Mesendoderm (in vitro differentiated cells): ENCODE data around the gene EMP2.
"Not testable (repeated sequence)": the region's sequence is repeated elsewhere in the genome, so short reads cannot be mapped to it uniquely, and the experiment has no call there.

Experiments
- DNase-seq: peaks from one replicate; pipeline ENCODE4 v3.0.0; 2013
- H2AK5ac ChIP-seq: 2 replicates; pipeline ENCODE4 v1.6.1; 2013; ENCODE audit warnings: low read length, inconsistent platforms
- H2BK120ac ChIP-seq: 2 replicates; pipeline ENCODE4 v1.6.1; 2013; ENCODE audit warnings: low read depth, mild to moderate bottlenecking, low read length, moderate library complexity, mixed read lengths
- H2BK15ac ChIP-seq: replicated peaks from 2 replicates; pipeline ENCODE4 v1.6.1; 2013; ENCODE audit warnings: low read depth, mild to moderate bottlenecking, moderate library complexity
- H2BK5ac ChIP-seq: 2 replicates; pipeline ENCODE4 v1.6.1; 2013; ENCODE audit warnings: low read length, inconsistent platforms
- H3K18ac ChIP-seq: 2 replicates; pipeline ENCODE4 v1.6.1; 2013; ENCODE audit warnings: mild to moderate bottlenecking, low read length, mixed read lengths
- H3K23ac ChIP-seq: one replicate; pipeline ENCODE4 v1.6.1; 2013; ENCODE audit warnings: low read length
- H3K27ac ChIP-seq: 2 replicates; pipeline ENCODE4 v1.5.1; 2013; ENCODE audit warnings: low read depth, mild to moderate bottlenecking, inconsistent platforms, low read length, moderate library complexity
- H3K27me3 ChIP-seq: 2 replicates; pipeline ENCODE4 v1.6.1; 2013; ENCODE audit warnings: low read length, control low read depth, mild to moderate bottlenecking, inconsistent platforms; ENCODE audit not compliant: insufficient read depth, poor library complexity
- H3K36me3 ChIP-seq: 2 replicates; pipeline ENCODE4 v1.6.1; 2013; ENCODE audit warnings: low read length, inconsistent platforms; ENCODE audit not compliant: control insufficient read depth, insufficient read depth
- H3K4ac ChIP-seq: one replicate; pipeline ENCODE4 v1.6.1; 2013; ENCODE audit warnings: low read depth, mild to moderate bottlenecking, low read length, moderate library complexity
- H3K4me1 ChIP-seq: 2 replicates; pipeline ENCODE4 v1.6.1; 2013; ENCODE audit warnings: low read depth, low read length, inconsistent platforms; ENCODE audit not compliant: control insufficient read depth
- H3K4me2 ChIP-seq: 2 replicates; pipeline ENCODE4 v1.6.1; 2013; ENCODE audit warnings: low read length
- H3K4me3 ChIP-seq: 2 replicates; pipeline ENCODE4 v1.5.1; 2013; ENCODE audit warnings: mild to moderate bottlenecking, low read length
- H3K56ac ChIP-seq: one replicate; pipeline ENCODE4 v1.6.1; 2013; ENCODE audit warnings: low read length
- H3K79me1 ChIP-seq: 2 replicates; pipeline ENCODE4 v1.6.1; 2013; ENCODE audit warnings: low read length, inconsistent platforms
- H3K79me2 ChIP-seq: 2 replicates; pipeline ENCODE4 v1.6.1; 2013; ENCODE audit warnings: mild to moderate bottlenecking, low read length; ENCODE audit not compliant: control insufficient read depth, insufficient read depth
- H3K9ac ChIP-seq: 2 replicates; pipeline ENCODE4 v1.6.1; 2013; ENCODE audit warnings: low read length, inconsistent platforms
- H4K5ac ChIP-seq: one replicate; pipeline ENCODE4 v1.6.1; 2013; ENCODE audit warnings: low read length
- H4K8ac ChIP-seq: one replicate; pipeline ENCODE4 v1.6.1; 2013; ENCODE audit warnings: low read depth, mild to moderate bottlenecking, control low read depth, low read length, moderate library complexity
- WGBS: extraction: QIAGEN DNeasy Blood & Tissue Kit; methylation state at CpG from one replicate; pipeline ENCODE4 v1.1.7; 2013; ENCODE audit warnings: low lambda C conversion rate, missing lambda C conversion rate; ENCODE audit not compliant: insufficient coverage; ENCODE audit errors: extremely low coverage; 5-methylcytosine and 5-hydroxymethylcytosine counted together

Gene EMP2

GRCh38 chr16:10509534-10510025 lies 70.8 kb downstream of the EMP2 start:
- H3K23ac ChIP-seq: no peak overlapping the region

GRCh38 chr16:10505286-10505685 lies 75.1 kb downstream of the EMP2 start:
- not testable (repeated sequence) for H4K5ac ChIP-seq, H4K8ac ChIP-seq, H3K23ac ChIP-seq, H3K4me3 ChIP-seq, H3K4me2 ChIP-seq, H2AK5ac ChIP-seq, H2BK15ac ChIP-seq, H3K79me2 ChIP-seq, H3K79me1 ChIP-seq, H3K27me3 ChIP-seq, H3K9ac ChIP-seq, H3K4me1 ChIP-seq, H3K36me3 ChIP-seq
- DNase-seq: peak; percentile 64
- H3K27ac ChIP-seq: peak overlapping the region; percentile 87
- H2BK5ac ChIP-seq: peak overlapping the region; percentile 93
- no CpG with 5 or more reads among the region's 3 CpGs for WGBS
- H3K18ac ChIP-seq: peak overlapping the region; percentile 71
- H2BK120ac ChIP-seq: peak overlapping the region; percentile 98
- H3K4ac ChIP-seq: peak overlapping the region; percentile 88
- H3K56ac ChIP-seq: peak overlapping the region; percentile 54

More at GRCh38 chr16:10509534-10510025, 70.8 kb downstream of the EMP2 start:
- no peak overlapping the region for H3K18ac ChIP-seq
- no peaks in the 10 kb centered on the region for H3K79me1 ChIP-seq
- no peak overlapping the region for H3K27ac ChIP-seq
- H3K4me2 ChIP-seq: no peak overlapping the region
- H2BK120ac ChIP-seq: no peak overlapping the region
- no CpG with 5 or more reads among the region's 6 CpGs for WGBS
- H3K9ac ChIP-seq: no peak overlapping the region
- no peaks in the 10 kb centered on the region for H3K79me2 ChIP-seq
- no peak overlapping the region for H3K4me3 ChIP-seq
- no peak overlapping the region for H3K4ac ChIP-seq
- H2BK5ac ChIP-seq: no peak overlapping the region
- H2BK15ac ChIP-seq: no peak overlapping the region
- H4K8ac ChIP-seq: no peak overlapping the region
- DNase-seq: peak; percentile 92
- no peaks in the 10 kb centered on the region for H3K27me3 ChIP-seq
- H3K56ac ChIP-seq: no peak overlapping the region
- no peak overlapping the region for H2AK5ac ChIP-seq
- no peak overlapping the region for H4K5ac ChIP-seq
- H3K4me1 ChIP-seq: peaks cover 6% of the 10 kb centered on the region
- no peaks in the 10 kb centered on the region for H3K36me3 ChIP-seq

DNA sequence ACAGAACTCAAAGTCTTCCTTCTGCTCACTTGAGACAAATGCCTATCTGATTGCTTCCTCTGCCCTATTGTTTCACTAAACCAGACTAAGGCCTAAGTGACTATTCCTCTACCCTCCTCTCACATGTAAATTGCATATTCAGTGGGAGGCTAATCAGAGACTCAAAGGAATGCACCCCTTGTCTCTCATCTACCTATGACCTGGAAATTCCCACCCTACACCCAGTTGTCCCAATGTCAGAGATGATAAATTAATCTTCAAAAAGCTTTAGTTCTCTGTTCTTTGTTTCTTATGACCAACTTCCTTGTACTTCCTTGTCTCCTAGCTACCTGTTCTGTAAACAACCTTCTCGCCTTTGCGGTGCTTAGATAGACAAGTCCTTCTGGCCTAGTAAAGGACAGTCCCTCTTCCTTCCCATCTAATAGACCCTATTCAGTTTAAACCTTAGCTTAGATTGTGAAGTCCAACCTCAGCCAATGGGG lies 76.0 kb downstream of the EMP2 start:
- Histone ChIP-seq H2BK15ac (no peak overlapping the region), H3K4me2 (no peak overlapping the region), H2BK5ac (peak overlapping the region; percentile 98), H3K27ac (peak overlapping the region; percentile 87), H3K79me1 (no peaks in the 10 kb centered on the region), H3K79me2 (no peaks in the 10 kb centered on the region), H3K56ac (peak overlapping the region; percentile 68), H3K23ac (no peak overlapping the region), H3K18ac (no peak overlapping the region), H3K4me3 (no peak overlapping the region), H4K8ac (no peak overlapping the region), H2BK120ac (peak overlapping the region; percentile 98), H4K5ac (no peak overlapping the region), H3K4ac (no peak overlapping the region), H2AK5ac (peak overlapping the region; percentile 33), H3K4me1 (peaks cover 2% of the 10 kb centered on the region), H3K9ac (no peak overlapping the region), H3K27me3 (no peaks in the 10 kb centered on the region), H3K36me3 (no peaks in the 10 kb centered on the region)
- no CpG with 5 or more reads among the region's 2 CpGs for WGBS
- peak; percentile 92 for DNase-seq

DNA sequence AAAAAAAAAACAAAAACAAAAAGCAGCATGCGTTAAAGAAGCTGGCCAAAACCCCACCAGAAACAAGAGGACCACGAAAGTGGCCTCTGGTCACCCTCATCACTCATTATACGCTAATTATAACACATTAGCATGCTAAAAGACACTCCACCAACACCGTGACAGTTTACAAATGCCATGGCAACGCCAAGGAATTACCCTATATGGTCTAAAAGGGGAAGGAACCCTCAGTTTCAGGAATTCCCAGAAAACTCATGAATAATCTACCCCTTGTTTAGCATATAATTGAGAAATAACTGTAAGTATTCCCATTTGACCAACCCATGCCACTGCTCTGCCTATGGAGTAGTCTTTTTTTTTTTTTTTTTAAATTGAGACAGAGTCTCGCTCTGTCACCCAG lies 77.6 kb downstream of the EMP2 start:
- Histone ChIP-seq H3K4me2 (no peak overlapping the region), H3K9ac (no peak overlapping the region), H3K79me1 (no peaks in the 10 kb centered on the region), H4K5ac (no peak overlapping the region), H3K4ac (no peak overlapping the region), H2BK15ac (no peak overlapping the region), H4K8ac (no peak overlapping the region), H3K18ac (no peak overlapping the region), H2BK120ac (no peak overlapping the region), H3K23ac (no peak overlapping the region), H3K36me3 (no peaks in the 10 kb centered on the region), H3K27me3 (no peaks in the 10 kb centered on the region), H3K4me3 (no peak overlapping the region), H2BK5ac (no peak overlapping the region), H2AK5ac (no peak overlapping the region), H3K79me2 (no peaks in the 10 kb centered on the region), H3K4me1 (peaks cover 2% of the 10 kb centered on the region), H3K27ac (no peak overlapping the region), H3K56ac (no peak overlapping the region)
- peak; percentile 30 for DNase-seq
- no CpG with 5 or more reads among the region's 6 CpGs for WGBS

- no peak overlapping the region for H2BK120ac ChIP-seq
- no peak overlapping the region for H3K27ac ChIP-seq
- H3K4me3 ChIP-seq: no peak overlapping the region
- no peak overlapping the region for H3K56ac ChIP-seq
- H2AK5ac ChIP-seq: no peak overlapping the region
- peak overlapping the region; percentile 17 for H4K8ac ChIP-seq
- no peak overlapping the region for H2BK15ac ChIP-seq
- peak; percentile 33 for DNase-seq
- no peaks in the 10 kb centered on the region for H3K36me3 ChIP-seq
- H3K27me3 ChIP-seq: no peaks in the 10 kb centered on the region
- no peak overlapping the region for H3K4me2 ChIP-seq
- H4K5ac ChIP-seq: no peak overlapping the region
- H3K4me1 ChIP-seq: peaks cover 2% of the 10 kb centered on the region
- H2BK5ac ChIP-seq: no peak overlapping the region
- no peak overlapping the region for H3K18ac ChIP-seq
- no CpG with 5 or more reads among the region's 2 CpGs for WGBS
- H3K79me1 ChIP-seq: no peaks in the 10 kb centered on the region
- H3K4ac ChIP-seq: no peak overlapping the region
- H3K79me2 ChIP-seq: no peaks in the 10 kb centered on the region
- H3K9ac ChIP-seq: no peak overlapping the region
- no peak overlapping the region for H3K23ac ChIP-seq
Observed at GRCh38 chr16:10501016-10501607, 79.3 kb downstream of the EMP2 start.

GRCh38 chr16:10500582-10500981 lies 79.8 kb downstream of the EMP2 start:
- Histone ChIP-seq H2BK120ac (no peak overlapping the region), H3K79me1 (no peaks in the 10 kb centered on the region), H3K4ac (no peak overlapping the region), H3K23ac (no peak overlapping the region), H2AK5ac (no peak overlapping the region), H3K4me2 (no peak overlapping the region), H3K27me3 (no peaks in the 10 kb centered on the region), H3K18ac (no peak overlapping the region), H3K4me3 (no peak overlapping the region), H3K9ac (no peak overlapping the region), H3K4me1 (peaks cover 2% of the 10 kb centered on the region), H3K56ac (no peak overlapping the region), H3K79me2 (no peaks in the 10 kb centered on the region), H4K5ac (no peak overlapping the region), H3K36me3 (no peaks in the 10 kb centered on the region), H2BK15ac (no peak overlapping the region), H4K8ac (no peak overlapping the region), H3K27ac (no peak overlapping the region), H2BK5ac (no peak overlapping the region)
- no CpG with 5 or more reads among the region's 3 CpGs for WGBS
- no peak for DNase-seq
